Glutamatergic neuron (in vitro differentiated cells): ENCODE measurements around the gene TCF19. TPM values are rescaled to one million over a fixed set of nuclear protein-coding genes. Genes with fewer than 3 reads are reported as not detected.

Experiments used
- DNase-seq: peaks from one replicate; pipeline ENCODE4 v3.0.0; 2022
- H3K27ac Mint-ChIP-seq: one replicate; pipeline ENCODE4 v1.8.0; 2020; ENCODE audit warnings: mild to moderate bottlenecking, mixed read lengths, inconsistent platforms; ENCODE audit not compliant: unreplicated experiment
- H3K27me3 Mint-ChIP-seq: one replicate; pipeline ENCODE4 v1.8.0; 2020; ENCODE audit warnings: mild to moderate bottlenecking, moderate library complexity, mixed read lengths, inconsistent platforms; ENCODE audit not compliant: unreplicated experiment
- H3K36me3 Mint-ChIP-seq: one replicate; pipeline ENCODE4 v1.8.0; 2020; ENCODE audit warnings: mild to moderate bottlenecking, mixed read lengths, inconsistent platforms; ENCODE audit not compliant: unreplicated experiment
- H3K4me1 Mint-ChIP-seq: one replicate; pipeline ENCODE4 v1.8.0; 2020; ENCODE audit warnings: mild to moderate bottlenecking, low read depth, mixed read lengths, inconsistent platforms; ENCODE audit not compliant: unreplicated experiment
- H3K4me3 Mint-ChIP-seq: one replicate; pipeline ENCODE4 v1.8.0; 2020; ENCODE audit warnings: mild to moderate bottlenecking, mixed read lengths, inconsistent platforms; ENCODE audit not compliant: unreplicated experiment
- H3K9me3 Mint-ChIP-seq: one replicate; pipeline ENCODE4 v1.8.0; 2020; ENCODE audit warnings: mild to moderate bottlenecking, moderate library complexity, mixed read lengths, inconsistent platforms; ENCODE audit not compliant: unreplicated experiment
- total RNA-seq: library from RNA; stranded (reverse); fragmentation: NEBNext Ultra II Directional; extraction: Animal tissue kit (Norgen Biotek cat#: 25700); gene quantifications from one replicate; pipeline ENCODE4 v1.2.1, GENCODE V29; 2021; ENCODE audit not compliant: unreplicated experiment
- TF ChIP-seq, protein P1 (sequence below): fragments of 200-600 bp; sonication (generic); IDR thresholded peaks from one replicate; pipeline ENCODE4 v1.5.0; 2021; ENCODE audit not compliant: partially characterized antibody, unreplicated experiment

Gene TCF19
- total RNA-seq, 1 donor from 2014 or later, result 5.8 TPM

DNA sequence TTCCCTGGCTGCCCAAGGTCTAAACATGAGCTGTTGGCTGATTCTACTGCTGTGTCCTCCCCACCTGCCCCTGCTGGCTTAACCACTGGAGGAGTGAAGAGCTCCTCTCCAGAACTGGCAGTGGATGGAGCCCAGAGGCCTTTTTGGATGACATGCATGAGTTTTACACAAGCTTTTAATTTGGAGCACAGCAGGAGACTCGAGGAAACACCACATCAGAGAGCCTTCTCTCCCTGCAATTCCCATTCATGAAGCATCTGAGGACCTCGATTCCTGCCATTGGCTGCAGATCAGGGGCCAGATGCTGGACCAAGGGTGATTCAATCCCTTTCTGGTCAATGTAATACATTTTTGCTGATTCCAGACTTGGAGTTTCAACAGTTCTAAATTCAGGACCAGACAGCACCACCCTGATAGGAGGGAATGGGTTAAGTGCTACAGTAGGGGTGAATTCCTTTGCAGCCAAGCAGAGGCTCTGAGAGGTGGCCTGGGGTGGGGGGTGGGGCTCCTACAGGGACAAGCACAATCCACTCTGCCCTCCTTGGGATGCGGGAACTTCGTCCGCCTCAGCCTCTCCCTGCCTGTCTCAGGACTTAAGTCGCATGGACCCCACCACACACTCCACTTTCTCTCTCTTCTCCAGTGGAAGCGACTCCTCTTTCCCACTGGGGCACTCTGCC is 44.4 kb upstream of the TCF19 start:
- H3K9me3 Mint-ChIP-seq, result peaks cover 2% of the 10 kb centered on the region
- no peak overlapping the region for H3K27ac Mint-ChIP-seq
- DNase-seq, result no peak
- H3K4me1 Mint-ChIP-seq, result no peaks in the 10 kb centered on the region
- TF ChIP-seq, protein P1, sequence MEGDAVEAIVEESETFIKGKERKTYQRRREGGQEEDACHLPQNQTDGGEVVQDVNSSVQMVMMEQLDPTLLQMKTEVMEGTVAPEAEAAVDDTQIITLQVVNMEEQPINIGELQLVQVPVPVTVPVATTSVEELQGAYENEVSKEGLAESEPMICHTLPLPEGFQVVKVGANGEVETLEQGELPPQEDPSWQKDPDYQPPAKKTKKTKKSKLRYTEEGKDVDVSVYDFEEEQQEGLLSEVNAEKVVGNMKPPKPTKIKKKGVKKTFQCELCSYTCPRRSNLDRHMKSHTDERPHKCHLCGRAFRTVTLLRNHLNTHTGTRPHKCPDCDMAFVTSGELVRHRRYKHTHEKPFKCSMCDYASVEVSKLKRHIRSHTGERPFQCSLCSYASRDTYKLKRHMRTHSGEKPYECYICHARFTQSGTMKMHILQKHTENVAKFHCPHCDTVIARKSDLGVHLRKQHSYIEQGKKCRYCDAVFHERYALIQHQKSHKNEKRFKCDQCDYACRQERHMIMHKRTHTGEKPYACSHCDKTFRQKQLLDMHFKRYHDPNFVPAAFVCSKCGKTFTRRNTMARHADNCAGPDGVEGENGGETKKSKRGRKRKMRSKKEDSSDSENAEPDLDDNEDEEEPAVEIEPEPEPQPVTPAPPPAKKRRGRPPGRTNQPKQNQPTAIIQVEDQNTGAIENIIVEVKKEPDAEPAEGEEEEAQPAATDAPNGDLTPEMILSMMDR, result no peak
- H3K4me3 Mint-ChIP-seq, result no peak overlapping the region
- H3K36me3 Mint-ChIP-seq, result no peaks in the 10 kb centered on the region
- peaks cover 9% of the 10 kb centered on the region for H3K27me3 Mint-ChIP-seq

- Mint-ChIP-seq H3K9me3 (peaks cover 2% of the 10 kb centered on the region), H3K27ac (no peak within 1 kb of the TSS), H3K27me3 (peaks cover 6% of the 10 kb centered on the region), H3K4me3 (no peak within 1 kb of the TSS), H3K4me1 (no peaks in the 10 kb centered on the region), H3K36me3 (no peaks in the 10 kb centered on the region)
- TF ChIP-seq, protein P1, result no peak
- no peak for DNase-seq
Measured at GRCh38 chr6:31114541-31114878, 43.9 kb upstream of the TCF19 start, which contains the start of gene PSORS1C1. PSORS1C1 (plus strand) TSS chr6:31114800; CDS start chr6:31129633, 14,833 bp downstream.

GRCh38 chr6:31114970-31115849 is 43.2 kb upstream of the TCF19 start:
- no peaks in the 10 kb centered on the region for H3K4me1 Mint-ChIP-seq
- H3K27ac Mint-ChIP-seq, result no peak overlapping the region
- no peak for DNase-seq

GRCh38 chr6:31115941-31116560 is 42.3 kb upstream of the TCF19 start:
- TF ChIP-seq, protein P1, result no peak
- Mint-ChIP-seq H3K36me3 (no peaks in the 10 kb centered on the region), H3K27ac (no peak overlapping the region), H3K4me3 (no peak overlapping the region), H3K27me3 (peaks cover 6% of the 10 kb centered on the region), H3K4me1 (no peaks in the 10 kb centered on the region), H3K9me3 (peaks cover 2% of the 10 kb centered on the region)
- no peak for DNase-seq

More at GRCh38 chr6:31114970-31115849, 43.2 kb upstream of the TCF19 start:
- Mint-ChIP-seq H3K27me3 (peaks cover 6% of the 10 kb centered on the region), H3K36me3 (no peaks in the 10 kb centered on the region), H3K9me3 (peaks cover 2% of the 10 kb centered on the region), H3K4me3 (no peak overlapping the region)
- TF ChIP-seq, protein P1, result no peak
